Measurements from ENCODE around the gene PBRM1.

- no peak for TF ChIP-seq CTCF (IDR thresholded peaks at IDR 0.05)
- no peak for TF ChIP-seq POLR2A (IDR thresholded peaks at IDR 0.05)
- TF ChIP-seq POLR2AphosphoS5 (IDR thresholded peaks at IDR 0.05), result no peak
Measured at GRCh38 chr3:52517796-52518722, 167.7 kb downstream of the PBRM1 start.
